GM12878 (cell line): ENCODE results near the gene LZTFL1. TPM values are rescaled to one million over a fixed set of nuclear protein-coding genes. Genes with fewer than 3 reads are reported as not detected.

ENCODE experiments used
- ATAC-seq: fragments of 200-7000 bp; cut with Tn5 transposase; 3 replicates; pipeline ENCODE4 v1.9.1; 2020; ENCODE audit warnings: mild to moderate bottlenecking, moderate library complexity
- BruUV-seq: library from RNA; stranded (reverse); fragments of 400-500 nt; replicated peaks from 2 replicates; lab custom pipeline; 2021; lab: Mats Ljungman, UMichigan
- CTCF ChIA-PET: fragments of 300-600 bp; sonication (Branson Sonifier 250); formaldehyde crosslinking; extraction: SDS; loops from one replicate; lab custom pipeline; 2021; ENCODE audit warnings: inconsistent platforms; lab: Yijun Ruan, JAX
- POLR2A ChIA-PET: fragments of 350-600 bp; formaldehyde crosslinking; extraction: SDS; loops from one replicate; lab custom pipeline; 2021; ENCODE audit warnings: inconsistent platforms; lab: Charles Lee
- RAD21 ChIA-PET: fragments of 300-600 bp; sonication (Branson Sonifier 250); formaldehyde crosslinking; loops from one replicate; lab custom pipeline; 2023; ENCODE audit warnings: antibody characterized with exemption; ENCODE audit not compliant: unreplicated experiment; lab: Charles Lee
- SMC1A ChIA-PET: fragments of 300-600 bp; sonication (Branson Sonifier 250); formaldehyde crosslinking; loops from one replicate; lab custom pipeline; 2023; ENCODE audit not compliant: unreplicated experiment, uncharacterized antibody; lab: Charles Lee
- DNase-seq: peaks from one replicate; pipeline ENCODE4 v3.0.0-alpha.2; 2011; ENCODE audit warnings: low read depth, low spot score
- FAIRE-seq: peaks from 3 replicates; lab custom pipeline; 2011; peaks lifted over from hg19 to GRCh38; lab: Jason Lieb, UNC
- H2AFZ ChIP-seq: 2 replicates; pipeline ENCODE4 v1.6.0; 2011; ENCODE audit warnings: low read depth, low read length, control low read depth; ENCODE audit not compliant: control insufficient read depth
- H3K27ac ChIP-seq: 2 replicates; pipeline ENCODE4 v1.5.1; 2011; ENCODE audit warnings: control low read depth; ENCODE audit not compliant: control insufficient read depth, insufficient read depth
- H3K27me3 ChIP-seq, 2 experiments: replicated peaks in 1 of 2; 2 replicates each; pipeline versions ENCODE4 v1.6.0 to v1.6.1; 2011; ENCODE audit warnings: low read length in 1 of 2; ENCODE audit not compliant: control insufficient read depth in 2 of 2, insufficient read depth in 2 of 2
- H3K36me3 ChIP-seq, 2 experiments: 2 replicates each; pipeline ENCODE4 v1.5.1; 2011; ENCODE audit warnings: low read length in 1 of 2; ENCODE audit not compliant: control insufficient read depth in 2 of 2, insufficient read depth in 2 of 2
- H3K4me1 ChIP-seq: 2 replicates; pipeline ENCODE4 v1.6.1; 2011; ENCODE audit warnings: mild to moderate bottlenecking, low read length, moderate library complexity, mixed read lengths; ENCODE audit not compliant: control insufficient read depth, insufficient read depth
- H3K4me2 ChIP-seq: 2 replicates; pipeline ENCODE4 v1.6.0; 2011; ENCODE audit warnings: control low read depth; ENCODE audit not compliant: control insufficient read depth, insufficient read depth
- H3K4me3 ChIP-seq: fragments of 200-600 bp; sonication (generic); 2 replicates; pipeline ENCODE4 v1.5.1; 2016
- H3K79me2 ChIP-seq: 2 replicates; pipeline ENCODE4 v1.6.0; 2011; ENCODE audit warnings: low read length; ENCODE audit not compliant: control insufficient read depth, insufficient read depth
- H3K9ac ChIP-seq: 2 replicates; pipeline ENCODE4 v1.8.0; 2011; ENCODE audit warnings: low read length, control low read depth, mixed read lengths; ENCODE audit not compliant: control insufficient read depth, insufficient read depth
- H3K9me3 ChIP-seq: replicated peaks from 3 replicates; pipeline ENCODE4 v1.5.1; 2011; ENCODE audit warnings: mild to moderate bottlenecking, low read length; ENCODE audit not compliant: control insufficient read depth, insufficient read depth
- H4K20me1 ChIP-seq: 2 replicates; pipeline ENCODE4 v1.6.0; 2011; ENCODE audit not compliant: control insufficient read depth, insufficient read depth
- ATF2 ChIP-seq: IDR thresholded peaks from 2 replicates; pipeline ENCODE4 v1.6.1; 2012; ENCODE audit warnings: low read length, inconsistent platforms
- BHLHE40 ChIP-seq, 2 experiments: fragments of 450-650 bp in 1 of 2; IDR thresholded peaks; 2 replicates each; pipeline ENCODE4 v1.6.1; 2011 to 2017; ENCODE audit warnings: low read depth in 2 of 2, borderline replicate concordance in 1 of 2, improper control_type of control experiment in 1 of 2, low read length in 1 of 2, mild to moderate bottlenecking in 1 of 2
- FOXK2 ChIP-seq: fragments of 450-650 bp; IDR thresholded peaks from 2 replicates; pipeline ENCODE4 v1.6.1; 2017; ENCODE audit warnings: mild to moderate bottlenecking, moderate library complexity
- HCFC1 ChIP-seq: fragments of 150-350 bp; IDR thresholded peaks from 2 replicates; pipeline ENCODE4 v1.6.1; 2014; ENCODE audit warnings: low read length
- LARP7 ChIP-seq: fragments of 450-650 bp; IDR thresholded peaks from 2 replicates; pipeline ENCODE4 v1.6.1; 2017; ENCODE audit warnings: mild to moderate bottlenecking
- NKRF ChIP-seq: fragments of 450-650 bp; conservative IDR thresholded peaks from 2 replicates; pipeline ENCODE4 v1.6.1; 2017; ENCODE audit warnings: mild to moderate bottlenecking, moderate library complexity
- POLR2A ChIP-seq: IDR thresholded peaks from 2 replicates; pipeline ENCODE4 v1.6.1; 2011; ENCODE audit warnings: low read depth, mild to moderate bottlenecking, low read length
- POU2F2 ChIP-seq: IDR thresholded peaks from 3 replicates; pipeline ENCODE4 v1.6.1; 2011; ENCODE audit warnings: low read depth, mild to moderate bottlenecking, low read length, borderline replicate concordance
- TCF3 ChIP-seq: IDR thresholded peaks from 2 replicates; pipeline ENCODE4 v1.6.1; 2012; ENCODE audit warnings: low read depth, mild to moderate bottlenecking, low read length, borderline replicate concordance; ENCODE audit not compliant: insufficient read depth
- ZZZ3 ChIP-seq: IDR thresholded peaks from 2 replicates; pipeline ENCODE4 v1.6.1; 2011; ENCODE audit warnings: low read depth; ENCODE audit not compliant: control insufficient read depth, insufficient read length
- WGBS: methylation state at CpG from one replicate; pipeline ENCODE4 v1.1.6; 2016; ENCODE audit warnings: low lambda C conversion rate; ENCODE audit not compliant: insufficient replicate concordance, insufficient coverage; ENCODE audit errors: missing lambda C conversion rate; 5-methylcytosine and 5-hydroxymethylcytosine counted together
- in situ Hi-C: fragments of 300-500 bp; cut with MboI; formaldehyde crosslinking; loops from 9 replicates; pipeline ENCODE4 v1.14.3; 2018; ENCODE audit warnings: mixed read lengths
- intact Hi-C: fragments of 100-400 bp; cut with micrococcal nuclease; formaldehyde crosslinking; loops from one replicate; pipeline ENCODE4 v1.14.2; 2022; ENCODE audit not compliant: unreplicated experiment
- polyA plus RNA-seq, 11 experiments: library from polyadenylated mRNA; depleted of rRNA in 4 of 11; unstranded in 6 of 11; stranded (reverse) in 5 of 11; fragments of >200 nt; fragmentation: Nextera tagmentation in 4 of 11; fragmentation: Illumina TruSeq in 1 of 11; extraction: Ambion mirVana in 4 of 11; extraction: Trizol in 1 of 11; gene quantifications; 1 replicate in 1 of 11; 2 replicates in 10 of 11; pipeline versions ENCODE4 v1.2.1 to v1.2.3, GENCODE V29; 2011 to 2016; ENCODE audit warnings: inconsistent platforms in 2 of 11, missing spikeins in 2 of 11, low read depth in 1 of 11
- total RNA-seq, 4 experiments: library from RNA; depleted of rRNA in 3 of 4; stranded (reverse); fragments of >200 nt in 3 of 4; fragmentation: Illumina TruSeq in 1 of 4; extraction: Trizol in 1 of 4; gene quantifications; 2 replicates each; pipeline versions ENCODE4 v1.2.1 to v1.2.3, GENCODE V29; 2013 to 2021

Gene LZTFL1
- total and polyA plus RNA-seq, 10 of the 15 experiments (the other 5 are each of a cell fraction or from before 2014, with no cell fraction given), result 9.8 to 74.1 (median 11.9) TPM

DNA sequence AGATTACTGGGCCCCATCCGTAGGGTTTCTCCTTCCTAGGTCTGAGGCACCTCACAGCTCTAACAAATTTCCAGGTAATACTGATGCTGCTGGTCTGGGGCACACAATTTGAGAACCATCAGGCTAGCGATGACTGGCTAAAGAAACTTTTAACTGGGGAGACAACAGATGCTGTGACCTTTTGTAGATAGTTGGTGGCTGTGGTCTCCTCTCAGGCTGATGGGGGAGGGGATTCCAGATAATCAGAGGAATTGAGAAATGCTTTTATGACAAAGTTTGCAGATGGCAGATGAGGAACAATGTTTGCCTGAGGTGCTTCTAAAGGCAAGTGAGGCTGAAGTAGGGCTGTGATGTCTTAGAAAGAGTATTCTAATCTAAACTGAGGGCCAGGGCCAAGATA is 30.6 kb upstream of the LZTFL1 start (continued):
- TF ChIP-seq POU2F2, result no peak

DNA sequence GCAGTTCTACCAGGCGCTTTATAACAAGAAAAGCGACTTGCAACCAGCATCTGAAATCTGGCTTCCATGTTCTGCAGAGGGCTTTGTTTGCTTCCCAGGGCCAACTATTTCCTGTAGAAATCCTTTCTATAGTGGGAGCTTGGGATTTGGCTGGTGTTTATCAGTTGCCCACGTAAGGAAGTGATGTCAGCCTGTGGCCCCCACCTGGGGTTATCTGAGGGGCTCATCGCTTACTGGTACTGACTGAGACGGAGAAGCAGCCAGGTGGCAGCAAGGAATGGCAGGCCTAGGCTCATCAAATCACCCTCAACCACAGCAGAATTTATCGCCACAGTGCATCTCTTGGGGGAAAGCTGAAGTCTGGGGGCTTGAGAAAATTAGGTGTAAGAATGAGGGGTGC is 29.9 kb upstream of the LZTFL1 start:
- Histone ChIP-seq H3K4me1 (peaks cover 29% of the 10 kb centered on the region), H3K27ac (no peak overlapping the region), H3K79me2 (no peaks in the 10 kb centered on the region), H4K20me1 (no peaks in the 10 kb centered on the region), H3K36me3 (no peaks in the 10 kb centered on the region), H3K4me3 (no peak overlapping the region), H3K27me3 (no peaks in the 10 kb centered on the region; a peak in 1 of 4 replicates), H2AFZ (no peak overlapping the region), H3K4me2 (no peak overlapping the region), H3K9ac (no peak overlapping the region), H3K9me3 (peaks cover 1% of the 10 kb centered on the region; the same call in 1 of the 3 replicates)
- DNase-seq (no peak), ATAC-seq (no peak), FAIRE-seq (no peak)
- WGBS, result 58% methylated on average over 6 of the region's 6 CpGs
- POLR2A ChIA-PET, result interaction anchor here (5.7 kb wide), 1 partner anchor 9 kb away, joined by 32 read pairs; no protein-coding TSS in a partner anchor
- intact Hi-C loops, result no loop called here
- RAD21 ChIA-PET, result interaction anchor here (1.0 to 6.9 kb wide), 4 partner anchors 11 to 39 kb away, joined by 5 to 58 read pairs (median 6); no protein-coding TSS in a partner anchor
- CTCF ChIA-PET, result interaction anchor here (1.2 kb wide), 1 partner anchor 16 kb away, joined by 5 read pairs; no protein-coding TSS in a partner anchor
- no peak for TF ChIP-seq ZZZ3
- TF ChIP-seq POLR2A, result no peak
- no peak for TF ChIP-seq HCFC1
- no peak for TF ChIP-seq LARP7
- no peak for TF ChIP-seq NKRF
- TF ChIP-seq TCF3, result no peak
- no peak for TF ChIP-seq FOXK2
- no peak for TF ChIP-seq BHLHE40 (IDR thresholded peaks at IDR 0.05; ENCODE audit: borderline replicate concordance in 1 of 2, low read depth in 2 of 2, low read length in 1 of 2)
- no peak for TF ChIP-seq ATF2
- in situ Hi-C loops, result no loop called here
- BruUV-seq, result no TSS peak
- SMC1A ChIA-PET, result interaction anchor here (0.6 to 11.4 kb wide), 7 partner anchors 9 to 207 kb away, joined by 3 to 199 read pairs (median 4); partner anchors contain the start of gene CCR9
